PC-3 (cell line): ENCODE results near the gene ABCG1. TPM values are rescaled to one million over a fixed set of nuclear protein-coding genes. Genes with fewer than 3 reads are reported as not detected.

Experiments
- ATAC-seq: fragments of 200-7000 bp; cut with Tn5 transposase; 2 replicates; pipeline ENCODE4 v1.9.1; 2020; ENCODE audit warnings: mild to moderate bottlenecking, moderate library complexity
- BruUV-seq: library from RNA; stranded (reverse); fragments of 400-500 nt; replicated peaks from 2 replicates; lab custom pipeline; 2021; lab: Mats Ljungman, UMichigan
- CTCF ChIA-PET: fragments of 300-600 bp; sonication (Branson Sonifier 250); formaldehyde crosslinking; loops from one replicate; lab custom pipeline; 2022; ENCODE audit warnings: antibody characterized with exemption; lab: Charles Lee
- POLR2A ChIA-PET: fragments of 300-600 bp; sonication (Branson Sonifier 250); formaldehyde crosslinking; loops from one replicate; lab custom pipeline; 2022; ENCODE audit warnings: antibody characterized with exemption; ENCODE audit not compliant: unreplicated experiment; lab: Charles Lee
- DNase-seq: peaks from one replicate; pipeline ENCODE4 v3.0.0-alpha.2; 2015
- H2AFZ ChIP-seq: fragments of 300-600 bp; sonication (generic); 2 replicates; pipeline ENCODE4 v1.6.0; 2016; ENCODE audit warnings: antibody characterized with exemption, low read length
- H3F3A ChIP-seq: fragments of 300-600 bp; sonication (generic); one replicate; pipeline ENCODE4 v1.6.0; 2017; ENCODE audit warnings: antibody characterized with exemption, low read length, control low read depth, mild to moderate bottlenecking; ENCODE audit not compliant: unreplicated experiment
- H3K27ac ChIP-seq: fragments of 300-600 bp; sonication (generic); 2 replicates; pipeline ENCODE4 v1.5.1; 2016; ENCODE audit warnings: mild to moderate bottlenecking, low read length
- H3K27me3 ChIP-seq: fragments of 300-600 bp; sonication (generic); 2 replicates; pipeline ENCODE4 v1.6.1; 2016; ENCODE audit warnings: low read length, mixed read lengths
- H3K36me3 ChIP-seq: fragments of 300-600 bp; sonication (generic); 2 replicates; pipeline ENCODE4 v1.6.1; 2016; ENCODE audit warnings: low read depth, mixed run types, low read length, mixed read lengths
- H3K4me1 ChIP-seq: fragments of 300-600 bp; sonication (generic); 2 replicates; pipeline ENCODE4 v1.5.1; 2016; ENCODE audit warnings: low read length; ENCODE audit not compliant: insufficient read depth
- H3K4me2 ChIP-seq: fragments of 300-600 bp; sonication (generic); 2 replicates; pipeline ENCODE4 v1.6.0; 2016; ENCODE audit warnings: low read length
- H3K4me3 ChIP-seq: fragments of 300-600 bp; sonication (generic); 2 replicates; pipeline ENCODE4 v1.5.1; 2016; ENCODE audit warnings: mild to moderate bottlenecking, low read length, mixed read lengths
- H3K79me2 ChIP-seq: fragments of 300-600 bp; sonication (generic); 2 replicates; pipeline ENCODE4 v1.6.1; 2017; ENCODE audit warnings: low read length, mixed read lengths
- H3K9ac ChIP-seq: fragments of 300-600 bp; sonication (generic); 2 replicates; pipeline ENCODE4 v1.6.0; 2016; ENCODE audit warnings: mild to moderate bottlenecking, low read length
- H3K9me2 ChIP-seq: fragments of 300-600 bp; sonication (generic); replicated peaks from 2 replicates; pipeline ENCODE4 v1.6.1; 2016; ENCODE audit warnings: mixed run types, low read length, mixed read lengths
- H3K9me3 ChIP-seq: fragments of 300-600 bp; sonication (generic); 2 replicates; pipeline ENCODE4 v1.6.1; 2016; ENCODE audit warnings: low read length, mixed read lengths
- H4K20me1 ChIP-seq: fragments of 300-600 bp; sonication (generic); 2 replicates; pipeline ENCODE4 v1.6.1; 2016; ENCODE audit warnings: low read length, mixed read lengths
- EZH2 ChIP-seq: fragments of 300-600 bp; sonication (generic); IDR thresholded peaks from one replicate; pipeline ENCODE4 v1.6.1; 2017; ENCODE audit warnings: antibody characterized with exemption, mild to moderate bottlenecking, low read length; ENCODE audit not compliant: unreplicated experiment
- EZH2phosphoT487 ChIP-seq: fragments of 300-600 bp; sonication (generic); IDR thresholded peaks from 2 replicates; pipeline ENCODE4 v1.6.1; 2018; ENCODE audit warnings: mild to moderate bottlenecking, antibody characterized with exemption, low read length, borderline replicate concordance
- intact Hi-C: fragments of 100-400 bp; cut with micrococcal nuclease; formaldehyde crosslinking; loops from 2 replicates; pipeline ENCODE4 v1.9.0; 2023
- total RNA-seq: library from RNA; depleted of rRNA; stranded (reverse); fragments of >200 nt; gene quantifications from 2 replicates; pipeline ENCODE4 v1.2.3, GENCODE V29; 2014
- TF ChIP-seq, protein P1 (sequence below): fragments of 300-600 bp; sonication (generic); conservative IDR thresholded peaks from 2 replicates; pipeline ENCODE4 v1.5.1; 2017; ENCODE audit warnings: antibody characterized with exemption, low read depth, mild to moderate bottlenecking, low read length

ABCG1 gene
- total RNA-seq, 1 experiment from 2014 or later: 0.66 TPM

DNA sequence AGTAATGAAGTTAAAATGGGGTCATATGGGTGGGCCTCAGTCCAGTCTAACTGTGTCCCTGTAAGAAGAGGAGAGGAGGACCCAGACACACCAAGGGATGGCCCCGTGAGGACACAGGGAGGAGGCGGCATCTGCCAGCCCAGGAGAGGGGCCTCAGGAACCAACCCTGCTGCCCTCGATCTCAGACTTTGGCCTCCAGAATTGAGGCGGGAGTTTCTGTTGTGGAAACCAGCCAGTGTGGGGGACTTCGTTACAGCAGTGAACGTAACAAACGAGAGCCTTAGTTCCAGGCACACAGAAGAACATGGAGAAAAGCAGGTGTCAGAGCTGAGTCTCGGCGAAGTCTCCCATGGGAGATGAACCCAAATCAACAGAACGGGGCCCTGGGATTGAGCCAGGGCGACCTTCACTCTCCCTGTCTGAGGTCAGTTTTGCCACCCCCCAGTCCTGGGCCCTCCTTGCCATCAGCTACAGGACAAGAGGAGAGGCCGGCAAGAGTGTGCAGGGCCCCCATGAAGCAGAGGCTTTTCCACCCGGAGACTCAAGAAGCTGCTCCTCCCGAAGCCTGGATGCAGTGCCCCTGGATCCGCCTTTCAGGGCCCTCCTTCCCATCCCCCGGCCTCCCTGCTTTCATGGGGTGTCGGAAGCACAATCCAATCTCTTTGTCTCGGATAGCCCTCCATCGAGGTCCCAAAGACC is 59.7 kb downstream of the ABCG1 start:
- Histone ChIP-seq H3K4me1 (no peaks in the 10 kb centered on the region), H2AFZ (no peak overlapping the region), H3K9ac (no peak overlapping the region), H3K4me3 (no peak overlapping the region), H3K9me3 (no peaks in the 10 kb centered on the region), H3K4me2 (no peak overlapping the region), H3K27me3 (no peaks in the 10 kb centered on the region), H3K36me3 (no peaks in the 10 kb centered on the region), H4K20me1 (no peaks in the 10 kb centered on the region), H3K27ac (no peak overlapping the region), H3F3A (no peaks in the 10 kb centered on the region), H3K9me2 (no peaks in the 10 kb centered on the region), H3K79me2 (no peaks in the 10 kb centered on the region)
- ChIA-PET CTCF (no interaction called here), POLR2A (no interaction called here)
- DNase-seq (no peak), ATAC-seq (no peak)
- BruUV-seq: no TSS peak
- intact Hi-C loops: no loop called here
- TF ChIP-seq EZH2phosphoT487: no peak
- no peak for TF ChIP-seq EZH2
- TF ChIP-seq, protein P1, sequence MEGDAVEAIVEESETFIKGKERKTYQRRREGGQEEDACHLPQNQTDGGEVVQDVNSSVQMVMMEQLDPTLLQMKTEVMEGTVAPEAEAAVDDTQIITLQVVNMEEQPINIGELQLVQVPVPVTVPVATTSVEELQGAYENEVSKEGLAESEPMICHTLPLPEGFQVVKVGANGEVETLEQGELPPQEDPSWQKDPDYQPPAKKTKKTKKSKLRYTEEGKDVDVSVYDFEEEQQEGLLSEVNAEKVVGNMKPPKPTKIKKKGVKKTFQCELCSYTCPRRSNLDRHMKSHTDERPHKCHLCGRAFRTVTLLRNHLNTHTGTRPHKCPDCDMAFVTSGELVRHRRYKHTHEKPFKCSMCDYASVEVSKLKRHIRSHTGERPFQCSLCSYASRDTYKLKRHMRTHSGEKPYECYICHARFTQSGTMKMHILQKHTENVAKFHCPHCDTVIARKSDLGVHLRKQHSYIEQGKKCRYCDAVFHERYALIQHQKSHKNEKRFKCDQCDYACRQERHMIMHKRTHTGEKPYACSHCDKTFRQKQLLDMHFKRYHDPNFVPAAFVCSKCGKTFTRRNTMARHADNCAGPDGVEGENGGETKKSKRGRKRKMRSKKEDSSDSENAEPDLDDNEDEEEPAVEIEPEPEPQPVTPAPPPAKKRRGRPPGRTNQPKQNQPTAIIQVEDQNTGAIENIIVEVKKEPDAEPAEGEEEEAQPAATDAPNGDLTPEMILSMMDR: no peak

DNA sequence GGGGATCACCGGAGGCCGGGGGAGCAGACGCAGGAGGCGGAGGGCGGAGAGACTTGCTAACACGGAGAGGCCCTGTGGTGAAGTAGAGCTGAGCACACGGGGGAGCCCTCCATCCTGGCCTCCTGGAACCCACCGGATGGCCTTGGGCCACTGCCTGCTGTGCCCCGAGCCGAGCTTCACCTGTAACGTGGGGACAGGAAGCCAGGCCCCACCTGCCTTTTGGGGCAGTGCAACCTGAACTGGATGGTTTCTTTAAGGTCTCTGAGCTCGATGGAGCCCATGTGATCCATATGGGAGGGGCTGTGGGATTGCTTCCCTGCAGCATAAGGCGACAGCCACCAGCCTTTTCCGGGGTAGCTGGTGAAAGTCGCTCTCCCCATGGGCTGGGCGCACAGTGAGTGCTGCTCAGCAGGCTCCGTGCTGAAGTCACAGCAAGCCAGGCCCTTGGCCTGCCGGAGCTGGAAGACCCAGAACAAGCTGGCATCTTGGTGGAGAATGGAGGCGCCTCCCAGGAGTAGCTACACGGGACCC is 60.5 kb downstream of the ABCG1 start:
- Histone ChIP-seq H3K79me2 (no peaks in the 10 kb centered on the region), H4K20me1 (no peaks in the 10 kb centered on the region), H3K4me2 (no peak overlapping the region), H3K27ac (no peak overlapping the region), H3K36me3 (no peaks in the 10 kb centered on the region), H2AFZ (no peak overlapping the region), H3K27me3 (no peaks in the 10 kb centered on the region), H3K4me1 (no peaks in the 10 kb centered on the region), H3K9me3 (no peaks in the 10 kb centered on the region), H3F3A (no peaks in the 10 kb centered on the region), H3K4me3 (no peak overlapping the region), H3K9ac (no peak overlapping the region), H3K9me2 (no peaks in the 10 kb centered on the region)
- TF ChIP-seq EZH2: no peak
- TF ChIP-seq, protein P1: no peak
- no peak for TF ChIP-seq EZH2phosphoT487
- ATAC-seq: no peak
- POLR2A ChIA-PET: no interaction called here
- intact Hi-C loops: no loop called here
- no TSS peak for BruUV-seq
- DNase-seq: no peak
- CTCF ChIA-PET: no interaction called here

DNA sequence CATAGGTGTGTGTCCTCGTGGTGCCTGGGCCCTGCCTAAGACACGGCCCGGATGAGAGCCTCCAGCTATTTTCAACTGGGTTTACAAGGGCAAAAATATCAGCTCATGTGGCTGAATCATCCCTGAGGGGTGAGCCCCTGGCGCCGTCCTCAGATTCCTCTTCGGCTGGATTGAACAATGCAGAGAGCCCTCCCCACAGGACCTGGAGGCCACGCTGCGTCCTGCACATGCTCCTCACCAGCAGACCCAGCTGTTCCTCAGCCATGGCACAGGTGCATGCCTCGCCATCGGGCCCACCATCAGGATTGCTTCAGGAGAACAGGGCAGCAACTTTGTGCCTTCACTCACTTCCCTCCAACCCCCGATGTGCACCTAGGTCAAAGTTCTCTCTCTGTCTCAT is 60.9 kb downstream of the ABCG1 start:
- Histone ChIP-seq H3K9ac (no peak overlapping the region), H3K9me2 (no peaks in the 10 kb centered on the region), H3K9me3 (no peaks in the 10 kb centered on the region), H3K79me2 (no peaks in the 10 kb centered on the region), H3F3A (no peaks in the 10 kb centered on the region), H3K4me1 (no peaks in the 10 kb centered on the region), H3K4me2 (no peak overlapping the region), H2AFZ (no peak overlapping the region), H3K36me3 (no peaks in the 10 kb centered on the region), H4K20me1 (no peaks in the 10 kb centered on the region), H3K27me3 (no peaks in the 10 kb centered on the region), H3K27ac (no peak overlapping the region), H3K4me3 (no peak overlapping the region)
- intact Hi-C loops: no loop called here
- POLR2A ChIA-PET: no interaction called here
- ATAC-seq (no peak), DNase-seq (no peak)
- TF ChIP-seq, protein P1: no peak
- TF ChIP-seq EZH2phosphoT487: no peak
- TF ChIP-seq EZH2: no peak
- CTCF ChIA-PET: no interaction called here
- BruUV-seq: no TSS peak
